Transverse colon (tissue), 4 donors: ENCODE results near the gene PLEKHG4B. TPM values are rescaled to one million over a fixed set of nuclear protein-coding genes. Genes with fewer than 3 reads are reported as not detected.
A peak's percentile ranks its signal among the peaks of the same experiment; 100 is the strongest.
"Not testable (repeated sequence)": the region's sequence is repeated elsewhere in the genome, so short reads cannot be mapped to it uniquely, and the experiment has no call there.

Experiments used
- DNase-seq: peaks from one replicate; pipeline ENCODE4 v3.0.0-alpha.2; 2019
- H3K27ac ChIP-seq, 4 donors: fragments of 200-600 bp; sonication (generic); 2 replicates each; pipeline ENCODE4 v1.5.1; 2016 to 2018; ENCODE audit warnings: inconsistent platforms in 4 of 4
- H3K27me3 ChIP-seq: fragments of 200-600 bp; sonication (generic); 2 replicates; pipeline ENCODE4 v1.5.1; 2017; ENCODE audit warnings: inconsistent platforms
- H3K36me3 ChIP-seq, 4 donors: fragments of 200-600 bp; sonication (generic); 2 replicates each; pipeline ENCODE4 v1.5.1; 2017 to 2019; ENCODE audit warnings: inconsistent platforms in 4 of 4
- H3K4me1 ChIP-seq, 4 donors: fragments of 200-600 bp; sonication (generic); 2 replicates each; pipeline ENCODE4 v1.5.1; 2017 to 2020; ENCODE audit warnings: inconsistent platforms in 4 of 4
- H3K4me3 ChIP-seq, 4 donors: fragments of 200-600 bp; sonication (generic); 1 replicate in 1 of 4; 2 replicates in 3 of 4; pipeline versions ENCODE4 v1.5.1 to v1.6.1; 2017 to 2019; ENCODE audit warnings: inconsistent platforms in 4 of 4
- H3K9me3 ChIP-seq, 2 donors: fragments of 200-600 bp; sonication (generic); 2 replicates each; pipeline ENCODE4 v1.5.1; 2017 to 2019; ENCODE audit warnings: inconsistent platforms in 2 of 2
- EP300 ChIP-seq: sonication (generic); formaldehyde crosslinking; IDR thresholded peaks from one replicate; pipeline ENCODE4 v1.6.1; 2017; ENCODE audit warnings: antibody characterized with exemption, low read depth
- POLR2A ChIP-seq: fragments of 450-650 bp; IDR thresholded peaks from one replicate; pipeline ENCODE4 v1.6.1; 2016; ENCODE audit warnings: antibody characterized with exemption, mild to moderate bottlenecking, moderate library complexity
- POLR2AphosphoS5 ChIP-seq, 3 donors: sonication (generic); formaldehyde crosslinking; IDR thresholded peaks; one replicate each; pipeline ENCODE4 v1.6.1; 2016; ENCODE audit warnings: antibody characterized with exemption in 3 of 3
- WGBS, 2 donors: methylation state at CpG; one replicate each; pipeline ENCODE4 v1.1.5; 2018; ENCODE audit warnings: low coverage in 1 of 2; 5-methylcytosine and 5-hydroxymethylcytosine counted together
- in situ Hi-C, 4 donors: fragments of 200-750 bp; cut with MboI; loops; one replicate each; pipeline versions ENCODE4 v1.15.0 to v1.15.1; 2017; ENCODE audit warnings: low sequenced_read_pairs in 3 of 4, low pct_ligation_motif_present in 1 of 4, low pct_unique_long_range_greater_than_20kb in 1 of 4
- intact Hi-C: fragments of 100-400 bp; cut with DNase I; formaldehyde crosslinking; loops from one replicate; pipeline ENCODE4 v1.15.1; 2023; ENCODE audit warnings: low total_unique reads
- total RNA-seq, 4 donors: library from RNA; depleted of rRNA; stranded (reverse); fragments of >200 nt; gene quantifications; one replicate each; pipeline ENCODE4 v1.1.0, GENCODE V29; 2016
- TF ChIP-seq, protein P1 (sequence below), 5 experiments: fragments of 200-600 bp in 3 of 5; fragments of 450-650 bp in 2 of 5; sonication (generic) in 3 of 5; IDR thresholded peaks; 1 replicate in 2 of 5; 2 replicates in 3 of 5; pipeline ENCODE4 v1.5.1; 2016 to 2017; ENCODE audit warnings: antibody characterized with exemption in 5 of 5, inconsistent platforms in 3 of 5, mild to moderate bottlenecking in 2 of 5, moderate library complexity in 1 of 5

PLEKHG4B gene, protein sequence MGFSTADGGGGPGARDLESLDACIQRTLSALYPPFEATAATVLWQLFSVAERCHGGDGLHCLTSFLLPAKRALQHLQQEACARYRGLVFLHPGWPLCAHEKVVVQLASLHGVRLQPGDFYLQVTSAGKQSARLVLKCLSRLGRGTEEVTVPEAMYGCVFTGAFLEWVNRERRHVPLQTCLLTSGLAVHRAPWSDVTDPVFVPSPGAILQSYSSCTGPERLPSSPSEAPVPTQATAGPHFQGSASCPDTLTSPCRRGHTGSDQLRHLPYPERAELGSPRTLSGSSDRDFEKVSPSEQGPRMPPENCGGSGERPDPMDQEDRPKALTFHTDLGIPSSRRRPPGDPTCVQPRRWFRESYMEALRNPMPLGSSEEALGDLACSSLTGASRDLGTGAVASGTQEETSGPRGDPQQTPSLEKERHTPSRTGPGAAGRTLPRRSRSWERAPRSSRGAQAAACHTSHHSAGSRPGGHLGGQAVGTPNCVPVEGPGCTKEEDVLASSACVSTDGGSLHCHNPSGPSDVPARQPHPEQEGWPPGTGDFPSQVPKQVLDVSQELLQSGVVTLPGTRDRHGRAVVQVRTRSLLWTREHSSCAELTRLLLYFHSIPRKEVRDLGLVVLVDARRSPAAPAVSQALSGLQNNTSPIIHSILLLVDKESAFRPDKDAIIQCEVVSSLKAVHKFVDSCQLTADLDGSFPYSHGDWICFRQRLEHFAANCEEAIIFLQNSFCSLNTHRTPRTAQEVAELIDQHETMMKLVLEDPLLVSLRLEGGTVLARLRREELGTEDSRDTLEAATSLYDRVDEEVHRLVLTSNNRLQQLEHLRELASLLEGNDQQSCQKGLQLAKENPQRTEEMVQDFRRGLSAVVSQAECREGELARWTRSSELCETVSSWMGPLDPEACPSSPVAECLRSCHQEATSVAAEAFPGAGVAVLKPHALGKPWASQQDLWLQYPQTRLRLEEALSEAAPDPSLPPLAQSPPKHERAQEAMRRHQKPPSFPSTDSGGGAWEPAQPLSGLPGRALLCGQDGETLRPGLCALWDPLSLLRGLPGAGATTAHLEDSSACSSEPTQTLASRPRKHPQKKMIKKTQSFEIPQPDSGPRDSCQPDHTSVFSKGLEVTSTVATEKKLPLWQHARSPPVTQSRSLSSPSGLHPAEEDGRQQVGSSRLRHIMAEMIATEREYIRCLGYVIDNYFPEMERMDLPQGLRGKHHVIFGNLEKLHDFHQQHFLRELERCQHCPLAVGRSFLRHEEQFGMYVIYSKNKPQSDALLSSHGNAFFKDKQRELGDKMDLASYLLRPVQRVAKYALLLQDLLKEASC (N-terminal part only)
- total RNA-seq: under 1 TPM in 3 of 4 donors, not detected in 1; under 0.01 to 0.40 (median under 0.01) TPM

- H3K27me3 ChIP-seq: peaks cover 79% of the 10 kb centered on the region
- H3K27ac ChIP-seq: no peak within 1 kb of the TSS
- in situ Hi-C loops (no loop called here), intact Hi-C loops (no loop called here)
- no peak for TF ChIP-seq POLR2A
- TF ChIP-seq EP300: no peak
- TF ChIP-seq, protein P1, sequence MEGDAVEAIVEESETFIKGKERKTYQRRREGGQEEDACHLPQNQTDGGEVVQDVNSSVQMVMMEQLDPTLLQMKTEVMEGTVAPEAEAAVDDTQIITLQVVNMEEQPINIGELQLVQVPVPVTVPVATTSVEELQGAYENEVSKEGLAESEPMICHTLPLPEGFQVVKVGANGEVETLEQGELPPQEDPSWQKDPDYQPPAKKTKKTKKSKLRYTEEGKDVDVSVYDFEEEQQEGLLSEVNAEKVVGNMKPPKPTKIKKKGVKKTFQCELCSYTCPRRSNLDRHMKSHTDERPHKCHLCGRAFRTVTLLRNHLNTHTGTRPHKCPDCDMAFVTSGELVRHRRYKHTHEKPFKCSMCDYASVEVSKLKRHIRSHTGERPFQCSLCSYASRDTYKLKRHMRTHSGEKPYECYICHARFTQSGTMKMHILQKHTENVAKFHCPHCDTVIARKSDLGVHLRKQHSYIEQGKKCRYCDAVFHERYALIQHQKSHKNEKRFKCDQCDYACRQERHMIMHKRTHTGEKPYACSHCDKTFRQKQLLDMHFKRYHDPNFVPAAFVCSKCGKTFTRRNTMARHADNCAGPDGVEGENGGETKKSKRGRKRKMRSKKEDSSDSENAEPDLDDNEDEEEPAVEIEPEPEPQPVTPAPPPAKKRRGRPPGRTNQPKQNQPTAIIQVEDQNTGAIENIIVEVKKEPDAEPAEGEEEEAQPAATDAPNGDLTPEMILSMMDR (IDR thresholded peaks at IDR 0.05): no peak
- TF ChIP-seq POLR2AphosphoS5 (IDR thresholded peaks at IDR 0.05): no peak
- H3K9me3 ChIP-seq: no peaks in the 10 kb centered on the region
- no peaks in the 10 kb centered on the region for H3K36me3 ChIP-seq
- WGBS, 2 donors: 27 to 29% methylated on average over 6 to 16 of the region's 57 CpGs
- DNase-seq: no peak
- peak within 1 kb of the TSS in 3 of 4 donors; percentile 17 to 49 (median 30) for H3K4me3 ChIP-seq
- peaks cover 0 to 5% (median 4%) of the 10 kb centered on the region in 4 donors for H3K4me1 ChIP-seq
Observed at GRCh38 chr5:91556-92263, at the start of gene PLEKHG4B. TSS of gene PLEKHG4B (plus strand) at chr5:92168. CDS start at chr5:92232, 64 bp downstream.

DNA sequence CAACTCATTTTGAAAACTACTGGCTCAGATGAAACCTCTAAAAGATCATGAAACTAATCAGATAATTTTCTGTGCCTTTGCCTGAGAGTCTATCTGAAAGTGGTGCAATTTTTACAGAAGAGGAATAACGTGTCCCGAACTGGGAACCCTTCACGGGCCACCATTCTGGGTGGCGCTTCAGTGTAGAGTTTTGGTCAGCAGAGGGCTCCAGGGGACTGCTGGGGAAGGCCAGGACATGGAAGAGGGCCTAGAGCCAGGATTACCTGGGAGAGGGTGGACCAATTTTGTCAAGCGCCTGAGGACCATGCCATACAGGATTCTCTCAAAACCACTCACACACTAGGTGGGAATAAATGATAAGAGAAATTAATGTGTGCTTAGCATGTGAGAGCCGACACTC lies 49.7 kb upstream of the PLEKHG4B start:
- no peak for DNase-seq
- Histone ChIP-seq H3K4me1 (no peaks in the 10 kb centered on the region), H3K9me3 (no peaks in the 10 kb centered on the region), H3K27ac (no peak overlapping the region), H3K4me3 (no peak overlapping the region), H3K27me3 (peaks cover 9% of the 10 kb centered on the region), H3K36me3 (no peaks in the 10 kb centered on the region)
- TF ChIP-seq, protein P1 (IDR thresholded peaks at IDR 0.05): peak in 2 of 5 experiments; percentile 12 to 13
- no peak for TF ChIP-seq POLR2AphosphoS5 (IDR thresholded peaks at IDR 0.05)
- in situ Hi-C loops (no loop called here), intact Hi-C loops (no loop called here)
- WGBS, 2 donors: 36 to 38% methylated on average over 5 to 6 of the region's 6 CpGs

DNA sequence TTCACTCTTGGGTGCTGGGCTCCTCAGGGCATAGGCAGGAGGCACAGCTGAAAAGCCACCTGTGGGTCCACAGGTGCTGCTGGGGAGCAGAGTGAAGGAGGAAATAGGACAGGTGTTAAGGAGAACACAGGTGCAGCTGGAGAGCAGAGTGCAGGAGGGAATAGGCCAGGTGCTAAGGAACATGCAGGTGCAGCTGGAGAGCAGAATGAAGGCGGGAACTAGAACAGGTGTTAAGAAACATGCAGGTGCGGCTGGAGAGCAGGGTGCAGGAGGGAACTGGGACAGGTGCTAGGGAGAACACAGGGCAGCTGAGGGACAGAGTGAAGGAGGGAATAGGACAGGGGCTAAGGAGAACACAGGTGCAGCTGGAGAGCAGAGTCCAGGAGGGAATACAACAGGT lies 43.8 kb upstream of the PLEKHG4B start:
- in situ Hi-C loops: no loop called here
- H3K27me3 ChIP-seq: peaks cover 40% of the 10 kb centered on the region
- WGBS, 2 donors: 19% methylated on average over 2 of the region's 2 CpGs

DNA sequence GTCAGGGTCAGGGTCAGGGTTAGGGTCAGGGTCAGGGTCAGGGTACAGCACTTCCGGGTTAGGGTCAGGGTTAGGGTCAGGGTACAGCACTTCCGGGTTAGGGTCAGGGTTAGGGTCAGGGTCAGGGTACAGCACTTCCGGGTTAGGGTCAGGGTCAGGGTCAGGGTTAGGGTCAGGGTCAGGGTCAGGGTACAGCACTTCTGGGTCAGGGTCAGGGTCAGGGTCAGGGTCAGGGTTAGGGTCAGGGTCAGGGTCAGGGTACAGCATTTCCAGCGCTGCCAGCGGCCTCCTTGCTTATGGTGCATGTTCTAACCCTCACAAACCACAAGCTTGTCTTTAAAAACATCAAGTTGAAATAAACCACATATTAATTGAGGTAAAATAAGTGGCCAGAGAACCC lies 42.4 kb upstream of the PLEKHG4B start:
- 73 to 94% methylated on average over 3 to 5 of the region's 5 CpGs for WGBS, 2 donors
- DNase-seq, in situ Hi-C loops, H3K36me3 ChIP-seq, H3K27ac ChIP-seq, H3K4me3 ChIP-seq, H3K9me3 ChIP-seq, intact Hi-C loops: not testable (repeated sequence)
- peaks cover 47% of the 10 kb centered on the region for H3K27me3 ChIP-seq
- H3K4me1 ChIP-seq: peaks cover 0 to 13% (median 11%) of the 10 kb centered on the region in 4 donors

More for the DNA sequence above, 43.8 kb upstream of the PLEKHG4B start:
- Histone ChIP-seq H3K4me3 (no peak overlapping the region), H3K9me3 (no peaks in the 10 kb centered on the region), H3K36me3 (no peaks in the 10 kb centered on the region), H3K4me1 (peaks cover 0 to 4% (median 3%) of the 10 kb centered on the region in 4 donors), H3K27ac (no peak overlapping the region)
- DNase-seq: no peak
- TF ChIP-seq, protein P1 (IDR thresholded peaks at IDR 0.05): no peak
- TF ChIP-seq EP300 (no peak), POLR2A (no peak), POLR2AphosphoS5 (IDR thresholded peaks at IDR 0.05) (no peak)
- intact Hi-C loops: no loop called here
